ENCODE measurements around the gene TTC23.

The TTC23 gene

GRCh38 chr15:99185414-99186130 is 63.8 kb downstream of the TTC23 start:
- DNase-seq (ENCODE audit: low read depth): no peak
- no peak for TF ChIP-seq CTCF (IDR thresholded peaks at IDR 0.05; ENCODE audit: insufficient read depth, low read depth, low read length, missing control alignments)
- no peak overlapping the region for H3K4me3 ChIP-seq (ENCODE audit: low read length)

GRCh38 chr15:99182791-99183190 is 66.6 kb downstream of the TTC23 start:
- H3K4me3 ChIP-seq (ENCODE audit: low read length): no peak overlapping the region
- no peak for DNase-seq (ENCODE audit: low read depth)
- no peak for TF ChIP-seq CTCF (IDR thresholded peaks at IDR 0.05; ENCODE audit: insufficient read depth, low read depth, low read length, missing control alignments)

GRCh38 chr15:99181545-99181971 is 67.8 kb downstream of the TTC23 start:
- DNase-seq (ENCODE audit: low read depth): no peak
- no peak overlapping the region for H3K4me3 ChIP-seq (ENCODE audit: low read length)
- no peak for TF ChIP-seq CTCF (IDR thresholded peaks at IDR 0.05; ENCODE audit: insufficient read depth, low read depth, low read length, missing control alignments)

GRCh38 chr15:99180964-99181306 is 68.4 kb downstream of the TTC23 start:
- no peak overlapping the region for H3K4me3 ChIP-seq (ENCODE audit: low read length)
- no peak for DNase-seq (ENCODE audit: low read depth)
- TF ChIP-seq CTCF (IDR thresholded peaks at IDR 0.05; ENCODE audit: insufficient read depth, low read depth, low read length, missing control alignments): no peak

GRCh38 chr15:99180086-99180963 is 69.1 kb downstream of the TTC23 start:
- H3K4me3 ChIP-seq (ENCODE audit: low read length): no peak overlapping the region
- no peak for DNase-seq (ENCODE audit: low read depth)
- no peak for TF ChIP-seq CTCF (IDR thresholded peaks at IDR 0.05; ENCODE audit: insufficient read depth, low read depth, low read length, missing control alignments)

- DNase-seq (ENCODE audit: low read depth): peak; percentile 49
- no peak for TF ChIP-seq CTCF (IDR thresholded peaks at IDR 0.05; ENCODE audit: insufficient read depth, low read depth, low read length, missing control alignments)
- no peak overlapping the region for H3K4me3 ChIP-seq (ENCODE audit: low read length)
These were observed 71.7 kb downstream of the TTC23 start for GRCh38 chr15:99177679-99178078.
